Measurements from ENCODE around the gene SCNN1A. TPM values are rescaled to one million over a fixed set of nuclear protein-coding genes. Genes with fewer than 3 reads are reported as not detected.

The SCNN1A gene
- total RNA-seq, 1 donor from 2014 or later: 29.2 TPM

DNA sequence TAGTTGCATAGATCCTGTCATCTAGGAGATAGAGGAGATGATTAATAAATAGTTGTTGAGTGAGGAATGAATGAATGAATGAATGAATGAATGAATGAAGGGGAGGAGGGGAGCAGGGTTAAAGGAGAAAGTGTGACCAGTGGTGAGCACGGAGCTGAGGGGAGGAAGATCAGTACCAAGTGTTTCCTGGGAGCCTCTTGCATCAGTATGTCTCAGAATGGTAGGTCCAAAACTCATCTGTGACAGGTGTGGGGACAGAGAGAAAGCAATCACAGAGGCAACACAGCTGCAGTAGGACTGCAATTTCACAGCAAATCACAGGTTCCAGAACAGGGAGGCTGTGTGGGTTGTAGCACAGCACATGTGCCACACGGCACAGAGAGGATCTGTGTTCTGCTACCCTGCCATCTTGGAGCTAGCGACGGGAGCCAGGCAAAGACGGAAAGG lies 19.0 kb downstream of the SCNN1A start:
- DNase-seq (ENCODE audit: extremely low spot score, unreplicated experiment): no peak
- Mint-ChIP-seq H3K27me3 (no peaks in the 10 kb centered on the region), H3K4me3 (no peak overlapping the region), H3K27ac (no peak overlapping the region), H3K4me1 (ENCODE audit: unreplicated experiment) (peaks cover 3% of the 10 kb centered on the region), H3K36me3 (peaks cover 7% of the 10 kb centered on the region), H3K9me3 (no peaks in the 10 kb centered on the region)
- TF ChIP-seq, protein P1, sequence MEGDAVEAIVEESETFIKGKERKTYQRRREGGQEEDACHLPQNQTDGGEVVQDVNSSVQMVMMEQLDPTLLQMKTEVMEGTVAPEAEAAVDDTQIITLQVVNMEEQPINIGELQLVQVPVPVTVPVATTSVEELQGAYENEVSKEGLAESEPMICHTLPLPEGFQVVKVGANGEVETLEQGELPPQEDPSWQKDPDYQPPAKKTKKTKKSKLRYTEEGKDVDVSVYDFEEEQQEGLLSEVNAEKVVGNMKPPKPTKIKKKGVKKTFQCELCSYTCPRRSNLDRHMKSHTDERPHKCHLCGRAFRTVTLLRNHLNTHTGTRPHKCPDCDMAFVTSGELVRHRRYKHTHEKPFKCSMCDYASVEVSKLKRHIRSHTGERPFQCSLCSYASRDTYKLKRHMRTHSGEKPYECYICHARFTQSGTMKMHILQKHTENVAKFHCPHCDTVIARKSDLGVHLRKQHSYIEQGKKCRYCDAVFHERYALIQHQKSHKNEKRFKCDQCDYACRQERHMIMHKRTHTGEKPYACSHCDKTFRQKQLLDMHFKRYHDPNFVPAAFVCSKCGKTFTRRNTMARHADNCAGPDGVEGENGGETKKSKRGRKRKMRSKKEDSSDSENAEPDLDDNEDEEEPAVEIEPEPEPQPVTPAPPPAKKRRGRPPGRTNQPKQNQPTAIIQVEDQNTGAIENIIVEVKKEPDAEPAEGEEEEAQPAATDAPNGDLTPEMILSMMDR (conservative IDR thresholded peaks at IDR 0.05): no peak

- Mint-ChIP-seq H3K36me3 (peaks cover 9% of the 10 kb centered on the region), H3K9me3 (no peaks in the 10 kb centered on the region), H3K27me3 (no peaks in the 10 kb centered on the region), H3K4me3 (no peak overlapping the region), H3K27ac (no peak overlapping the region), H3K4me1 (ENCODE audit: unreplicated experiment) (peaks cover 3% of the 10 kb centered on the region)
- TF ChIP-seq, protein P1 (conservative IDR thresholded peaks at IDR 0.05): no peak
- no peak for DNase-seq (ENCODE audit: extremely low spot score, unreplicated experiment)
These were observed 19.6 kb downstream of the SCNN1A start for GRCh38 chr12:6355491-6356373.

- Mint-ChIP-seq H3K4me3 (no peak overlapping the region), H3K9me3 (no peaks in the 10 kb centered on the region), H3K27me3 (no peaks in the 10 kb centered on the region), H3K27ac (peak overlapping the region; percentile 46), H3K4me1 (ENCODE audit: unreplicated experiment) (peaks cover 3% of the 10 kb centered on the region), H3K36me3 (peaks cover 9% of the 10 kb centered on the region)
- DNase-seq (ENCODE audit: extremely low spot score, unreplicated experiment): no peak
- TF ChIP-seq, protein P1 (conservative IDR thresholded peaks at IDR 0.05): no peak
These were observed 20.6 kb downstream of the SCNN1A start for GRCh38 chr12:6354495-6355393.

DNA sequence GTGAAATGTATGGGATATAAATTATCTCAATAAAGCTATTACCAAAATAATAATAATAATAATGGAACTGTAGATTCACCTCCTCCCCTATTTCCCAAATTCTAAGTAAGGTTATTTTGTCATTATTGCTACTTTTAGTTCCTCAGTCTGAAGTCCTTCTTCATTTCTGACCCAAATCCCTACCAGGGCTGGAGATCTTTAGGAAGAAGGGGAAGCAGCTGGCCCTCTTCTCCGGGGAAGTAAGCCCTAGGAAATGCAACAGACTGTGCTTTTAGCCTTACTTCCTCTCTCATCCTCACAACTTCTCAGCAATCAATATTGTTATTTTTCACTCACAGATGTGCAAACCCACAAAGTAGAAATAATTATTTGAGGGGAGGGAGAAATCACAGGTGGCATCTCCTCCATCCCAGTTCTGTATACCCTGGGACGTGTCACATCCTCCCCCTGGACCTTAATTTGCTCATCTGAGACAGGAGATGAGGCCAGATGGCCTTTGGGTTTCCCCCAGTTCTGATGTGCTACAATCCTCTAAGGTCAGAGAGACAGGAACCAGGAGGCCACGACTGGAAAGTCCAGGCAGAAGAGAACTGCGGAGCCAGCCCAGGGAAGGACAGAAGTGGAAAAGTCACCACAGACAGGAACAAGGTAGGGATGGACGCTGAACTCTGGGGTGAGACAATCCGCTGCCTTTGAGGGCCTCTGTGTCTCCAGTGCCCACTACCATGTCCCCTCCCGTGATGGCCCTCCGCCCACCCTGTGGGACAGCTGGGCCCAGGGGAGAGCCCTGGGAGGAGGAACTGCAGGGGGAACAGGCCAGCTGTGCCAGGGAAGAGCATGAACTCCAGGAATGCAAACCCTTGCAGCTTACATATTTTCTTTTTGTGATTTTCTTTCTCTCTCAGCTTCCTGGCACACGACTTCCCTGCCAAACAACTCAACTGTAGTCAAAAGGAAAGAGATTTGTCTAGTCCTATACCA lies 22.9 kb downstream of the SCNN1A start:
- H3K36me3 Mint-ChIP-seq: peaks cover 6% of the 10 kb centered on the region

More for the DNA sequence above, 22.9 kb downstream of the SCNN1A start:
- Mint-ChIP-seq H3K27me3 (no peaks in the 10 kb centered on the region), H3K9me3 (no peaks in the 10 kb centered on the region), H3K4me3 (no peak overlapping the region), H3K27ac (no peak overlapping the region), H3K4me1 (ENCODE audit: unreplicated experiment) (peaks cover 3% of the 10 kb centered on the region)
- TF ChIP-seq, protein P1 (conservative IDR thresholded peaks at IDR 0.05): no peak
- no peak for DNase-seq (ENCODE audit: extremely low spot score, unreplicated experiment)

Measured in type B pancreatic cell (in vitro differentiated cells).